Measurements from ENCODE around the gene AASDHPPT. TPM values are rescaled to one million over a fixed set of nuclear protein-coding genes. Genes with fewer than 3 reads are reported as not detected.
"Not testable (repeated sequence)": the region's sequence is repeated elsewhere in the genome, so short reads cannot be mapped to it uniquely, and the experiment has no call there.

AASDHPPT gene
- total and polyA plus RNA-seq, 2 experiments from 2014 or later = 81.0 to 93.4 TPM

GRCh38 chr11:106043540-106043939 lies 33.9 kb upstream of the AASDHPPT start:
- DNase-seq (ENCODE audit: low read depth in 1 of 2, low spot score in 1 of 2) = no peak

DNA sequence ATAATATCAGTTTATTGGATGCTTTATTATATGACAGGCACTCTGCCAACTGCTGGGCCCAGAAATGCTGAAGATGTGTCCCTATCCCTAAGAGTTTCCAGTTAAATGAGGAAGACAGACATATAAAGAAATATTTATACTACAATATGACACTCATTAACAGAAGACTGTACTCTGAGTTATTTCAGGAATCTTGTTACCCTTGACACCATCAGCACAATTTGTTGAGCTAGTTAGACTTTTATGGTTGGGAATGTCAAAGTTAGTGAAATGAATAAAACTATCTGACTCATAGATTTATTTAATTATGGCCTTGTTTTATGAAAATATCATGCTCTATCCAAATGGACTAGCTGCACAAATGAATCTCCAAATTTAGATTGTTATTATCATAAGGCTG lies 29.8 kb upstream of the AASDHPPT start:
- Histone ChIP-seq H3K4me1 (ENCODE audit: low read depth) (peaks cover 10% of the 10 kb centered on the region), H3K4me3 (no peak overlapping the region), H3K27ac (no peak overlapping the region), H3K27me3 (no peaks in the 10 kb centered on the region), H3K36me3 (no peaks in the 10 kb centered on the region), H3K9me3 (ENCODE audit: low read depth) (no peaks in the 10 kb centered on the region)
- TF ChIP-seq CTCF (IDR thresholded peaks at IDR 0.05; ENCODE audit: low read depth, low read length) = no peak
- DNase-seq (ENCODE audit: low read depth in 1 of 2, low spot score in 1 of 2) = no peak

More at GRCh38 chr11:106043540-106043939, 33.9 kb upstream of the AASDHPPT start:
- H3K27ac ChIP-seq = no peak overlapping the region
- H3K4me3 ChIP-seq = no peak overlapping the region
- no peaks in the 10 kb centered on the region for H3K27me3 ChIP-seq
- H3K9me3 ChIP-seq (ENCODE audit: low read depth) = no peaks in the 10 kb centered on the region
- H3K4me1 ChIP-seq (ENCODE audit: low read depth) = peaks cover 9% of the 10 kb centered on the region
- no peak for TF ChIP-seq CTCF (IDR thresholded peaks at IDR 0.05; ENCODE audit: low read depth, low read length)
- no peaks in the 10 kb centered on the region for H3K36me3 ChIP-seq

GRCh38 chr11:106049727-106050476 lies 27.6 kb upstream of the AASDHPPT start:
- no peak for TF ChIP-seq CTCF (IDR thresholded peaks at IDR 0.05; ENCODE audit: low read depth, low read length)
- Histone ChIP-seq H3K9me3 (ENCODE audit: low read depth) (no peaks in the 10 kb centered on the region), H3K4me3 (no peak overlapping the region), H3K4me1 (ENCODE audit: low read depth) (peaks cover 10% of the 10 kb centered on the region), H3K27me3 (no peaks in the 10 kb centered on the region), H3K27ac (no peak overlapping the region), H3K36me3 (no peaks in the 10 kb centered on the region)
- no peak for DNase-seq (ENCODE audit: low read depth in 1 of 2, low spot score in 1 of 2)

- Histone ChIP-seq H3K27ac (no peak overlapping the region), H3K9me3 (ENCODE audit: low read depth) (no peaks in the 10 kb centered on the region)
These were observed 26.4 kb upstream of the AASDHPPT start for GRCh38 chr11:106051103-106051502.

GRCh38 chr11:106058377-106058776 lies 19.1 kb upstream of the AASDHPPT start:
- H3K4me1 ChIP-seq (ENCODE audit: low read depth); H3K36me3 ChIP-seq; DNase-seq (ENCODE audit: low read depth in 1 of 2, low spot score in 1 of 2): not testable (repeated sequence)

More at GRCh38 chr11:106051103-106051502, 26.4 kb upstream of the AASDHPPT start:
- H3K4me3 ChIP-seq = no peak overlapping the region
- no peak for DNase-seq (ENCODE audit: low read depth in 1 of 2, low spot score in 1 of 2)
- H3K36me3 ChIP-seq = no peaks in the 10 kb centered on the region
- H3K4me1 ChIP-seq (ENCODE audit: low read depth) = peaks cover 10% of the 10 kb centered on the region
- TF ChIP-seq CTCF (IDR thresholded peaks at IDR 0.05; ENCODE audit: low read depth, low read length) = no peak
- H3K27me3 ChIP-seq = no peaks in the 10 kb centered on the region

DNA sequence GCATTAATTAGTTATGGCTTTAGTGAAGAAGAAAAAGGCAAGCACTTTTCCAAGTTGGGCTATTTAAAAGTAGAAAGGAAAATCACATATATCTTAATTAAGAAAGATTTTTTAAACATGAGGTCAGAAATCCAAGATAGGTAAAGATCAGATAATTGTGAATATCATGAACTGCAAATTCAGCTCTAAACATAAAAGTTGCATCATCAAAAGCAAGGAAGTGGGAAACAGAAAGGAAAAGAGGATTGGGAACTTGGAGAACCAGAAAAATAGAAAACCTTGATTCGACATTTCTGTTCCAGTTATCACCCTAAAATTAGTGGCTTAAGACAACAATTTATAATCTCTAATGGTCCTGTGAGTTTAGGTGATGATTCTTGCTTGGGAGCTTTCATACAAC lies 17.8 kb upstream of the AASDHPPT start:
- Histone ChIP-seq H3K4me1 (ENCODE audit: low read depth) (no peaks in the 10 kb centered on the region), H3K27me3 (no peaks in the 10 kb centered on the region)
- TF ChIP-seq CTCF (IDR thresholded peaks at IDR 0.05; ENCODE audit: low read depth, low read length) = no peak

More at GRCh38 chr11:106058377-106058776, 19.1 kb upstream of the AASDHPPT start:
- H3K27ac ChIP-seq; H3K27me3 ChIP-seq; H3K9me3 ChIP-seq (ENCODE audit: low read depth); H3K4me3 ChIP-seq: not testable (repeated sequence)

More for the DNA sequence above, 17.8 kb upstream of the AASDHPPT start:
- no peak for DNase-seq (ENCODE audit: low read depth in 1 of 2, low spot score in 1 of 2)
- H3K9me3 ChIP-seq (ENCODE audit: low read depth) = no peaks in the 10 kb centered on the region
- H3K4me3 ChIP-seq = no peak overlapping the region
- H3K36me3 ChIP-seq = no peaks in the 10 kb centered on the region
- no peak overlapping the region for H3K27ac ChIP-seq

All from cardiac muscle cell (in vitro differentiated cells and primary cell).